IMR-90 (cell line): ENCODE results near the gene GOLGA6C. TPM values are rescaled to one million over a fixed set of nuclear protein-coding genes. Genes with fewer than 3 reads are reported as not detected.
"Not testable (repeated sequence)": the region's sequence is repeated elsewhere in the genome, so short reads cannot be mapped to it uniquely, and the experiment has no call there.

Source experiments
- ATAC-seq: fragments of 200-7000 bp; cut with Tn5 transposase; 2 replicates; pipeline ENCODE4 v1.9.1; 2020; ENCODE audit warnings: low read depth, mild to moderate bottlenecking, moderate library complexity
- BruUV-seq: library from RNA; stranded (reverse); fragments of 400-500 nt; replicated peaks from 2 replicates; lab custom pipeline; 2021; lab: Mats Ljungman, UMichigan
- CTCF ChIA-PET: fragments of 300-600 bp; formaldehyde crosslinking; extraction: SDS; loops from one replicate; lab custom pipeline; 2021; ENCODE audit warnings: antibody characterized with exemption; lab: Yijun Ruan, JAX
- POLR2A ChIA-PET: fragments of 300-600 bp; sonication (Branson Sonifier 250); formaldehyde crosslinking; loops from one replicate; lab custom pipeline; 2022; ENCODE audit warnings: antibody characterized with exemption; ENCODE audit not compliant: unreplicated experiment; lab: Charles Lee
- DNase-seq: peaks from one replicate; pipeline ENCODE4 v3.0.0; 2013
- H2AFZ ChIP-seq: replicated peaks from 2 replicates; pipeline ENCODE3; 2013; ENCODE audit warnings: low read length, mild to moderate bottlenecking; ENCODE audit not compliant: poor library complexity
- H2AK5ac ChIP-seq: 2 replicates; pipeline ENCODE4 v1.6.1; 2013; ENCODE audit warnings: low read depth, low read length, inconsistent platforms
- H2AK9ac ChIP-seq: replicated peaks from 2 replicates; pipeline ENCODE3; 2013; ENCODE audit warnings: mild to moderate bottlenecking, low read depth, low read length, moderate library complexity; ENCODE audit not compliant: poor library complexity
- H2BK120ac ChIP-seq: 2 replicates; pipeline ENCODE4 v1.6.1; 2013; ENCODE audit warnings: low read depth, low read length, inconsistent platforms
- H2BK15ac ChIP-seq: 3 replicates; pipeline ENCODE4 v1.6.1; 2013; ENCODE audit warnings: low read depth, low read length, inconsistent platforms
- H2BK20ac ChIP-seq: 2 replicates; pipeline ENCODE4 v1.6.1; 2013; ENCODE audit warnings: low read depth, mild to moderate bottlenecking, inconsistent platforms, low read length, moderate library complexity
- H2BK5ac ChIP-seq: 2 replicates; pipeline ENCODE4 v1.6.1; 2013; ENCODE audit warnings: mild to moderate bottlenecking, low read depth, low read length, inconsistent platforms; ENCODE audit not compliant: poor library complexity, severe bottlenecking
- H3K14ac ChIP-seq: replicated peaks from 2 replicates; pipeline ENCODE4 v1.6.1; 2013; ENCODE audit warnings: low read depth, low read length, inconsistent platforms
- H3K18ac ChIP-seq: 2 replicates; pipeline ENCODE4 v1.6.1; 2013; ENCODE audit warnings: low read depth, low read length, control low read depth
- H3K23ac ChIP-seq: 2 replicates; pipeline ENCODE4 v1.6.1; 2013; ENCODE audit warnings: low read depth, low read length, inconsistent platforms
- H3K27ac ChIP-seq: 2 replicates; pipeline ENCODE4 v1.5.1; 2013; ENCODE audit warnings: mild to moderate bottlenecking, control low read depth, low read length; ENCODE audit not compliant: insufficient read depth
- H3K27me3 ChIP-seq: 2 replicates; pipeline ENCODE4 v1.6.1; 2013; ENCODE audit warnings: low read length; ENCODE audit not compliant: control insufficient read depth, insufficient read depth
- H3K36me3 ChIP-seq: 2 replicates; pipeline ENCODE4 v1.6.1; 2013; ENCODE audit warnings: low read length, mixed read lengths; ENCODE audit not compliant: control insufficient read depth, insufficient read depth
- H3K4ac ChIP-seq: 2 replicates; pipeline ENCODE4 v1.6.1; 2013; ENCODE audit warnings: low read depth, low read length, inconsistent platforms
- H3K4me1 ChIP-seq: 2 replicates; pipeline ENCODE4 v1.6.1; 2013; ENCODE audit warnings: low read length, mixed read lengths; ENCODE audit not compliant: control insufficient read depth, insufficient read depth
- H3K4me2 ChIP-seq: 2 replicates; pipeline ENCODE4 v1.6.1; 2013; ENCODE audit warnings: low read depth, mild to moderate bottlenecking, control low read depth, low read length, moderate library complexity
- H3K4me3 ChIP-seq: 2 replicates; pipeline ENCODE4 v1.5.1; 2013; ENCODE audit warnings: low read depth, mild to moderate bottlenecking, control low read depth, low read length, moderate library complexity; ENCODE audit not compliant: insufficient read depth
- H3K56ac ChIP-seq: 2 replicates; pipeline ENCODE4 v1.6.1; 2013; ENCODE audit warnings: low read length, inconsistent platforms; ENCODE audit not compliant: insufficient read depth; ENCODE audit errors: extremely low read depth
- H3K79me1 ChIP-seq, 2 experiments: 2 replicates each; pipeline ENCODE4 v1.6.1; 2013; ENCODE audit warnings: low read length in 2 of 2, inconsistent platforms in 1 of 2, low read depth in 1 of 2
- H3K9ac ChIP-seq: 2 replicates; pipeline ENCODE4 v1.6.1; 2013; ENCODE audit warnings: low read depth, low read length, control low read depth
- H3K9me1 ChIP-seq: 2 replicates; pipeline ENCODE4 v1.6.1; 2013; ENCODE audit warnings: low read length, inconsistent platforms; ENCODE audit not compliant: insufficient read depth
- H3K9me3 ChIP-seq: 2 replicates; pipeline ENCODE4 v1.6.1; 2013; ENCODE audit warnings: low read length; ENCODE audit not compliant: control insufficient read depth, insufficient read depth
- H4K20me1 ChIP-seq: 2 replicates; pipeline ENCODE4 v1.6.1; 2013; ENCODE audit warnings: low read length, inconsistent platforms; ENCODE audit not compliant: insufficient read depth
- H4K5ac ChIP-seq: 2 replicates; pipeline ENCODE4 v1.6.1; 2013; ENCODE audit warnings: mild to moderate bottlenecking, low read depth, low read length, control low read depth
- H4K8ac ChIP-seq, 2 experiments: 2 replicates each; pipeline ENCODE4 v1.6.1; 2013; ENCODE audit warnings: low read depth in 2 of 2, low read length in 2 of 2, control low read depth in 1 of 2, inconsistent platforms in 1 of 2
- H4K91ac ChIP-seq: 2 replicates; pipeline ENCODE4 v1.6.1; 2013; ENCODE audit warnings: low read depth, low read length, inconsistent platforms; ENCODE audit not compliant: insufficient read depth
- WGBS, 2 experiments: methylation state at CpG; one replicate each; pipeline versions ENCODE4 v1.1.5 to v1.1.7; 2013; ENCODE audit warnings: missing lambda C conversion rate in 2 of 2; ENCODE audit not compliant: insufficient read length in 1 of 2; ENCODE audit errors: extremely low coverage in 2 of 2; 5-methylcytosine and 5-hydroxymethylcytosine counted together
- dilution Hi-C: fragments of 300-500 bp; cut with HindIII; formaldehyde crosslinking; loops from one replicate; pipeline ENCODE4 v1.14.3; 2018; ENCODE audit warnings: low sequenced_read_pairs; ENCODE audit not compliant: unreplicated experiment
- in situ Hi-C: fragments of 300-500 bp; cut with MboI; formaldehyde crosslinking; loops from 3 replicates; pipeline ENCODE4 v1.14.3; 2019; ENCODE audit warnings: low sequenced_read_pairs, inconsistent platforms, mixed read lengths
- intact Hi-C: fragments of 100-400 bp; cut with micrococcal nuclease; formaldehyde crosslinking; loops from 2 replicates; pipeline ENCODE4 v1.10.0; 2022
- polyA plus RNA-seq, 3 experiments: library from polyadenylated mRNA; depleted of rRNA; stranded (reverse); fragments of >200 nt; gene quantifications; 2 replicates each; pipeline ENCODE4 v1.2.3, GENCODE V29; 2012; ENCODE audit warnings: low replicate concordance in 1 of 3
- total RNA-seq: library from RNA; depleted of rRNA; stranded (reverse); fragments of >200 nt; gene quantifications from 2 replicates; pipeline ENCODE4 v1.2.3, GENCODE V29; 2012

Gene GOLGA6C
- total and polyA plus RNA-seq, 2 of the 4 experiments (the other 2 are of a cell fraction), result not detected

GRCh38 chr15:75278497-75278896, 20.4 kb downstream of the GOLGA6C start:
- H3K9me1 ChIP-seq, H2AK9ac ChIP-seq, ATAC-seq, H4K20me1 ChIP-seq, dilution Hi-C loops, H2BK20ac ChIP-seq, H3K27ac ChIP-seq, H3K9ac ChIP-seq, H3K56ac ChIP-seq, H2BK15ac ChIP-seq, H4K5ac ChIP-seq, H3K4me3 ChIP-seq, H2BK120ac ChIP-seq, CTCF ChIA-PET, BruUV-seq, H3K27me3 ChIP-seq, H3K79me1 ChIP-seq, H2AK5ac ChIP-seq, intact Hi-C loops, H3K36me3 ChIP-seq, H3K9me3 ChIP-seq, H2BK5ac ChIP-seq, H3K14ac ChIP-seq, H2AFZ ChIP-seq, DNase-seq, POLR2A ChIA-PET, H3K4me1 ChIP-seq, H3K4ac ChIP-seq, H3K18ac ChIP-seq, H4K8ac ChIP-seq, in situ Hi-C loops, H4K91ac ChIP-seq, H3K23ac ChIP-seq, H3K4me2 ChIP-seq: not testable (repeated sequence)
- no CpG with 5 or more reads among the region's 1 CpG for WGBS, 2 experiments

DNA sequence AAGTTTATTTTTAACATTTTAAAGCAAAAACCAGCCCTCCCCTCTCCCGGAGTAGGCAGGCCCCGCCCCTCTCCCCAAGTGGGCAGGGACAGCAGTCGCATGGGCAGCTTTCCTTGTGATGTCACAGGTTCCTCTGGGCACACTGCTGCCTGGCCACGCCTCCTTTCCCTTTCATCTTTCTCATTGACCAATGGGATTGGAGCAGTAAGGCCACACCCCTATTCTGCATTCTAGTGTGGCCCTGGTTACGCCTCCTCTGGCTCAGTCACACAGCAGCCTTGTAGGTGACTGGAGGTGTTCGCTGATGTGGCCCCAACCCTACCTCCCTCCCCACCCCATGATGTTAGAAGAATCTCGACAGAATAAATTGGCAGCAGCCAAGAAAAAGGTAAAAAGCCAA, 24.4 kb downstream of the GOLGA6C start, which contains the start of gene GOLGA6D:
Gene GOLGA6D (plus strand): TSS at position 264 of the 400 bp plus-strand sequence. CDS start 41 bp downstream, at position 305.
- BruUV-seq, H3K27ac ChIP-seq, in situ Hi-C loops, H3K27me3 ChIP-seq, dilution Hi-C loops, H3K4ac ChIP-seq, H3K14ac ChIP-seq, H2BK5ac ChIP-seq, H4K91ac ChIP-seq, intact Hi-C loops, H2BK120ac ChIP-seq, H3K79me1 ChIP-seq, H2AK9ac ChIP-seq, H3K4me1 ChIP-seq, H4K20me1 ChIP-seq, H4K8ac ChIP-seq, H2BK15ac ChIP-seq, H4K5ac ChIP-seq, H3K9me3 ChIP-seq, H3K23ac ChIP-seq, DNase-seq, H3K18ac ChIP-seq, H3K9me1 ChIP-seq, H3K36me3 ChIP-seq, H2BK20ac ChIP-seq, H2AK5ac ChIP-seq, H2AFZ ChIP-seq, ATAC-seq, CTCF ChIA-PET, POLR2A ChIA-PET, H3K56ac ChIP-seq, H3K4me3 ChIP-seq, H3K9ac ChIP-seq, H3K4me2 ChIP-seq: not testable (repeated sequence)
- no CpG with 5 or more reads among the region's 7 CpGs for WGBS, 2 experiments
